HG03575 (cell line): ENCODE data around the gene CEBPG.

Experiments used
- ATAC-seq: cut with Tn5 transposase; IDR thresholded peaks from one replicate; pipeline ENCODE4 v1.9.1; 2021; ENCODE audit not compliant: unreplicated experiment, insufficient number of reproducible peaks, low FRiP score; ENCODE audit errors: extremely low read depth

Gene CEBPG

DNA sequence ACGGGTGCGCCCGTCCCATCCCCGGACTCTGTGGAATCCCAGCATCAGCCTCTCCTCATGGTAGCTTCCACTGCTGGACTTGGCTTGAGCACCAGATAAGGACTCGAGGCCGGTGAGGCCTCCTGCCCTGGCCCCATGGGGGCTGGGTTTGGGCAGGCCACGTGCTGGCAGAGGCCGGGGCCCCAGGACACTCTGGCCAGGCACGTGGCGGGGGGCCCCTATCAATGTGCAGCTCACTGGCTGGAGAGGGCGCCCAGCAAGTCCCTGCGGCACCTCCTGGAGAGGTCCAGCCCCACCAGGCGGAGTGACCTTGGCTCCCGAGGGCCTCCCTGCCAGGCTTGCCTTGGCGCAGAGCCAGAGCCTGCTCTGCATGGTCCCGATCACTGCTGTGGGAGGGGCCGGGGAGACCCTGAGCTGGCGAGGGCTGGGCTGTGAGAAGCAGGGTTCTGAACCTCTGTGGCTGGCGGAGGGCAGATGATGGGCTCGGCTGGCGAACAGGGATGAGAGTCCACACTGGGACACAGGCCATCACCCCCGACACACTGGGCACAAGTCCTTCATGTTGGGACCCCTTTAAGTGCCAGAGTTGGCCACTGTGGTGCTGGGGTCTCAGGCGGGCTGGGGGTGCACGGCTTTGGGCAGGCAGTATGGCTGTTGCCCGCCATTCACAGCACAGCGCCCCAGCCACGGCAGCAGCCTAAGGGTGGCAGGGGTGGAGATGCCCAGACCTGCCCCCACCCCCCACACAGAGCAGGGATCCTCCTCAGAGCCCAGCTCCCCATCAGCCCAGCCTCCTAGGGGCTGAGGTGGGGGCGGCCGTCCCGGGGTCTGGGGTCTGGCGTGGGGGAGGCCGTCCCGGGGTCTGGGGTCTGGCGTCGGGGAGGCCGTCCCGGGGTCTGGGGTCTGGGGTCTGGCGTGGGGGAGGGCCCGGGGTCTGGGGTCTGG, 19.1 kb downstream of the CEBPG start:
- no peak for ATAC-seq

DNA sequence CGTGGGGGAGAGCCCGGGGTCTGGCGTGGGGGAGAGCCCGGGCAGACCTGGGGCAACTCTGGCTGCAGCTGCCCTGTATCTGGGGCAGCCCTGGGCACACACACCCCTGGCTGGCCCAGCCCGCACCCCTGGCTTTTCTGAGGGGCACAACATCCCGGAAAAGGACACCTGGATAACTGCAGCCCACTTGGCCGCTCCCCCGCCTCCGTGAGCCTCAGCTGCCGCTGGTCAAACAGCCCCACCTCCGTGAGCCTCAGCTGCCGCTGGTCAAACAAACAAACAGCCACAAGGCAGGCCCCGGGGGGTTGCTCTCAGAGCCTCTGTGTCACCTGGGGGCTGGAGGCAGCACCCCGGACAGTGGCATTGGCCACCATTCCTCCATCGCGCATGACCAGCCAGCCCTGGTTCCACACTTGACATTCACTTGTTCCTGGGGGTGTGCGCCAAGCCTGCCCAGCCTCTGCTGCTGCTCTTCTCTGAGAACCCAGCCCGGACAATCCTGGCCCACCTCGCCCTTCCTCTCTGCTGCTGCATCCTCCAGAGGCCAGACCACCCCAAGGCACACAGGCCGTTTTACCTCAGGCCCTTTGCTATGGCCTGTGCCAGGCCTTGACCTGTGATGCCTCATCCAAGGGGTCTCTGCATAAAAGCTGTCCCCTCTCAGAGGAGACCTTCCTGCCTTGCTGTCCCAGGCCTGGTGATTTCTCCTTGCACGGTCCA, 19.9 kb downstream of the CEBPG start:
- ATAC-seq = no peak

DNA sequence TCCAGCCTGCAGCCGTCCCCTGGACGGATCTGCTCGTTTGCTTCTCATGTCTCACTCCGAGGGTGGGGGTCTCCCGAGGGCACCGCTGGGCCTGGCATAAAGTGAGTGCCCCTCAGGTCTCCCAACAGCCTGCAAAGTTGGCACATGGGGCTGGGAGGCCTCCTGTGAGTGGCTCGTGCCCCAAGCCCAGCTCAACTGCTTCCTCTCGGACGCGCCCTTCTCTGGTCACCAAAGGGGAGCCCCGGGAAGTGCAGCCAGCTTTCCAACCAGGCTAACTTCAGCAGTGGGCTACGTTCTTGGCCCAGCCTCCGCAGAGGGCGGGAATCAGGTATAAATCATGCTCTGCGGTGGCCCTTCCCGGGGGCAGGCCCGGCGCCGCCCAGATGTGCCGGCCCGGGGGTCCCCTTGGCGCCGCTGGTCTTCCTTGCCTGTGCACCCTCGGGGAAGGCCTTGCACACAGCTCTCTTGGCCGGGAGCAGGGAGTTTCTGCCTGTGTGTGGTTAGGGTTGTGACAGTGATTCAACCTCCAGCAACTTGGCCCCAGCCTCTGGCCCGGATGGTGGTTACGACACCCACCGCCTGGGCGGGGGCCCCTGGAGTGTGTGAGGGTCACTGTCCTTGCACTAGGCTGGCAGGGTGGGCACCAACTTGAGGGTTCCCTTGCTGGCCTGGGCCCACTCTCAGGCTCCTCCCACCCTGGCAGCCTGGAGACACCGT, 20.7 kb downstream of the CEBPG start:
- no peak for ATAC-seq

DNA sequence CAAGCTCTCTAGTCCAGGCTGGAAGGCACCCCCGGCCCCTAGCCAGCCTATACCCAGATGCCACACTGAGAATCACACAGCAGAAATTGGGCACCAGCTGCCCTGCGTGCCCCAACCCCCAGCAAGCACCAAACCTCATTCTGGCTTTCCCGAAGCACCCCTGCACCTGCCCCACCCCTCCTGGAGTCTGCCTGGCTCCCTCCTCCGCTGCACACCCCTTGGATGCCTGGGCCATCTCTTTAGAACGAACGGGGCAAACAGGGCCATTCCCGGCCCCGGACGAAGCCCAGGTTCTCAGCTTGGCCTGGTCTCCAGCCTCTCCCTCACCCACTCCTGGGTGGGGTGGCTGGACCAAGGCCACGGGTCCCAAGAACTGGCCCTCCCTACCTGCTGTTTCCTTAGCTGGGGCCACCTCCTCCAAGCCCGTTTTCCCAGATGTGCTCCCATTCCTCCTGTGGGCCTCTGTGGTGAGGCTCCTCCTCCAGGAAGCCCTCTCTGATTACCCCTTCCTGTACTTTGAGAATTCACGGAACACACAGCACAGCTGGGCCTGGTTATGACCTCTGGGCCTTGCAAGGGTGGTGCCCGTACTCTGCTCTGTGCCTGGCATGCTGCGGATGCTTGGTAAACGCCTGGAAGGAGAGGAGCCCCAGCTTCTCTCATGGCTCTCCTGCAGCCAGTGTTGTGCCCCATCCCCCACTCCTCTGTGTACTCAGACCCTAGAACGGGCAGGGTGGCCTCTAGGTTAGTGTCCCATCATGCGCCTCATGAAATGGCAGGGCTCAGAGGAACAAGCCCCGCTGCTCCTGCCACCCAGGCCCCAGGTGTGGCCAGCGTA, 21.4 kb downstream of the CEBPG start:
- ATAC-seq = no peak

DNA sequence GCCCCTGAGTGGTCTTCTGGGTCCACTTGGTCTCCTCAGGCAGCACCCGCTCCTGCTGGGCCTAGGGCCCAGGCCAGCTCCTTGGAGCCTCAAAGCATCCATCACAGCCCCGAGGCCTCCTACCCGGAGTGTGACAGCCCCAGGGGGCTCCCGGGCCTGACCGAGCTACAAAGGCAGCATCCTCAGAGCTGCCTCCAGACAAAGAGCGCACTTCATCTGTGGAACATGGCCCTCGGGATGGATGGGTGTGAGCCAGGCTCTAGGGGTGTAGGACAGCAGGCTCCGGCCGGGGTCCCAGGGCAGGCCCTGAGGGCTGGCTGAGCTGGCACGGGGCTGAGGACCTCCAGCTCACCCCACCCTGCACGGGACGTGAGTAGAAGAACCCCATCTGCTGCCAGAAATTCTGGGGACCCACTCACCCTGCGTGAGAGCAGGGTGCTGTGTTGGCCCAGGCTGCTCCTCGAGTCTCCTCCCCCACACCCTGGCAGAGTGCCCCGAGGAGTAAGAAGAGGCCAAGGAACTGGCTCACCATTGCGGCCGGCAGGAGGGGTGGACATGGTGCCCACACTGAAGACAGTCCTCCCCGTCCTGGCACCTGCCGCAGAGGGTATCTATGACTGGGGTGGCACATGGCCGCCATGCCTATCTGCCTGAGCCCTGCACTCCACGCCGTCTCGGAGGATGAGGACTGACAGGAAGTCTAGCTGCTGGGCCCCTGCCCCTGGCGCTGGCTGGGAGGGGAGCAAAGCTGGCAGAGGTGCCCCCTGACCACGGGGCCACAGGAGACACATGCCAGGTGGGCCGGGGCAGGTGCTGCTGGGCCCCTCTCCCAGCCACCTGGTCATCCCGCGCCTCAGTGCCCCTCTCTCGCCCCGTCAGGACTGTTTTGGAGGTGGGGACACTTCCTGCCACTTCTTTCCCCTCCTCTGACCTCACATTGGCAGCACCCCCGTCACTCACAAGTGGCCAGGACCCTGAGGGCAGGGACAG, 22.3 kb downstream of the CEBPG start:
- ATAC-seq = no peak

DNA sequence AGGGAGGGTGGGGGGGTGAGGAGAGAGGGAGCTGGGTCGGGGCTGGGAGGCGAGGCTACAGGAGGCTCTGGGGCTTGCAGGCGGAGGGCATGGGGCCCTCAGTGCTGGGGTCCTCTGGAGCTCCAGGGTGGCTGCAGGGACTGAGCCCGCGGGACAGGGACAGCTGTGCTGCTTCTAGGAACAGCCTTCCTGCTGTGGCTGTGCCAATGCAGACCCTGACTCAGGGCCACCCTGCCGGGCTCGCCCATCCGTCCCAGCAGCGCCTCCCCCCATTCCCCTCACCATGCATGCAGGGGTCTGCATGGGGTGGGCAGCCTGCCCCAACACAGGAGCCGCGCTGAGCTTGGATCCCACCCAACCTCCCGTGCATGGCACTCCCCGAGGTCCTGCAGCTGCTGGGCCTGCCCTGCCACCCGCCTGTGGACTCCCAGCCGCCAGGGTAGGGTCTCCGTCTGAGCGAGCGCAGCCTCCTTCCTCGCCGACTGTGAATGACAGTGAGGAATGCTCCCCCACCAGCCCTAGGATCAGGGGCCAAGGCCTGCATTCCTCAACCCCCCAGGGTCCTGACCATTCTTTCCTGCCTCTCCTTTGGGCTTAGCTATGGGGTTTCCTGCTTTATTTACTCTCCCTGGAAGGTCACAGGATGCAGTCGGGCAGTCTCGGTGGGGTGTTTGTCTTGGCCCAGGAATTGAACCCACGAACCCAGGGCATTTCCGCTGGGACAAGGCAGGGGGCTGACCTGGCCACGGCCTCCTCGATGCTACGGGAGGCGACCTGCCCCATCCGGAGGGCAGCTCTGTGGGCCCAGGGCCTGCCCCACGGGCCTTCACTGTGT, 23.4 kb downstream of the CEBPG start:
- no peak for ATAC-seq

DNA sequence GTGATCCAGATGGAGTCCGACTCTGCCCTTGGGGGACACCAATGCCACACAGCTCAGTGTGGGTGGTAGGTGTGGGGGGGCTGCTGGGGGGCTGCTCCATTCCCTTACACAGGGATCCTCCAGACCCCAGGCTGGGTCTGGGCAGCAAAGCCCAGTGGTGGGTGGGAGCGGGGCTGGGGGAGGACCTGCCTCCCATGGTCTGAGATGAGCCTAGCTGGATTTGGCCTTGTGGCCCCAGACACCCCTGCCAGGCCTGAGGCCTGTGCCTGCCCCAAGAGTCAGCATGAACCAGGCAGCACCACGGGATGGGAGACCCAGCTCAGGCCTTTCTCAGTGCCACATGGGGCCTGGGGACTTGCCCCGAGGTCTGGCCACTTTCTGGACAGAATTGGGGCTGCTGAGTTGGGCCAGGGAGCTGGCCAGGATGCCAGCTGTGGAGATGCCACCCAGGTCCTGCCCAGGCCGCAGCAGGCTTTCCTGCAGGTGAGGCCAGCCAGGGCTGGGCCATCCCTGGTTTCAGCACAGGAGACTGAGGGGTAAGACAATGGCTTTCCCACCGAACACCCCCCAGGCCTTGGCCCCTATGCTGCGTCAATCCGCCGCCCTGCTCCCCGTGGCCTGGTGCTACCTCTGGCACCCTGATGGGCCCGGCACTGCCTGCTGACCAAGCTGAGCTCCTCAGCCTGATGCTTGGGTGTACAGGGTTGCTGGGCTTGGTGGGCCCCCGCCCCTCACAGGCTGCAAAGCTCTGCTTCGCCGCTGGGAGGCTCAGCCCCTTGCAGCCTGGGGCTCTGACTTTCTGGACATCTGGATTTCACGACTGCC, 24.2 kb downstream of the CEBPG start:
- ATAC-seq = no peak

DNA sequence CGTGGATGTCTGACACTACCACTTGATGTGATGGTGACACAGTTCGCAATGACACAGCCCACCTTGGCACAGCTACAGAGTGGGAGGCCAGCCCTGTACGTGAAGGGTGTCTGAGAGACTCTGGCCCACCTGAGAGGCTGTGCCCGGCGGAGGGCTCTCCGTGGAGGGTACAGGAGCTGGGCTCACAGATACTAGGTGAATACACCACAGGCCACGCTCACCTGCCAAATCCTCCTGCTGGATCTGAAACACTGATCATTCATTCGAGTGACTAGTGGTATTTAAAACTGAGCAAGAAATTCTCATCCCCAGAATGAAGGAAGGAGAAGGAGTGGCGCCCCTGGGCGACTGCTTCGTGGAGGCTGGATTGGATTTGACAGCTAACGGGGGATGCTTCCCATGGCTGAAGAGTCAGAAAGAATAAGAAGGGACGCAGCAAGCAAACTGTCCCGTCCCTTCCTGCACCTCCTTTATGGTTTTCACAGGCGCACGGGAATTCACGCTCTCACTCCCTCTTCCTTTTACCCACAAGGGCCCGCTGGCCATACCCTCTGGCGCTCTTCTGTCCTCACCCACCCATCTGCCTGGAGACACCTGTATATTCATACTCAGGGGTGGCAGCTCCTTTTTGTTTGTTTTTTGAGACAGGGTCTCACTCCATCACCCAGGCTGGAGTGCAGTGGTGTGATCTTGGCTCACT, 25.0 kb downstream of the CEBPG start:
- no peak for ATAC-seq

DNA sequence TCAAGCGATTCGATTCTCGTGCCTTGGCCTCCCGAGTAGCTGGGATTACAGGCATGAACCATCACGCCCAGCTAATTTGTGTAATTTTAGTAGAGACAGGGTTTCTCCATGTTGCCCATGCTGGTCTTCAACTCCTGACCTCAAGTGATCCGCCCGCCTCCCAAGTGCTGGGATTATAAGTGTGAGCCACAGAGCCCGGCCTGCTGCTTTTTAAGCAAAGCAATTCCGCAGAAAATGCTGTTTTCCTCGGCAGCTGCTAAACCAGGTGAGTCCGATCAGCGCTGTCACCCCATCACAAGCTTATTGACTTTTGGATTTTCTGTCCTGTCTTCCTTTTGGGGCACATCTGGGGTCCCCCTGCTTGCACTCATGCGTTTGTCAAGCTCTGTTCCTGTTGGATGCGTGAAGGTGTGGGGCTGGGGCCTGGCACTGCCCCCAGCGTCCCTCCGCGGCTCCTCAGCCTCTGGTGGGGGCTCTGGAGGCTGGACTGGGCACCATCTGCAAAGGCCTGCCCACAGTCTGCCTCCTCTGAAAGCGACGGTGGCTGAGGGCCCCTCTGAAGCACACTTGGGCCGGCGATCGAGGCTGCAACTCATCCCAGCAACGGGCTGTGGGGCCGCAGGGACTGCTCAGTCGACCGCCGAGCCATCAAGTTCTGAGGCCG, 25.7 kb downstream of the CEBPG start:
- ATAC-seq = no peak

DNA sequence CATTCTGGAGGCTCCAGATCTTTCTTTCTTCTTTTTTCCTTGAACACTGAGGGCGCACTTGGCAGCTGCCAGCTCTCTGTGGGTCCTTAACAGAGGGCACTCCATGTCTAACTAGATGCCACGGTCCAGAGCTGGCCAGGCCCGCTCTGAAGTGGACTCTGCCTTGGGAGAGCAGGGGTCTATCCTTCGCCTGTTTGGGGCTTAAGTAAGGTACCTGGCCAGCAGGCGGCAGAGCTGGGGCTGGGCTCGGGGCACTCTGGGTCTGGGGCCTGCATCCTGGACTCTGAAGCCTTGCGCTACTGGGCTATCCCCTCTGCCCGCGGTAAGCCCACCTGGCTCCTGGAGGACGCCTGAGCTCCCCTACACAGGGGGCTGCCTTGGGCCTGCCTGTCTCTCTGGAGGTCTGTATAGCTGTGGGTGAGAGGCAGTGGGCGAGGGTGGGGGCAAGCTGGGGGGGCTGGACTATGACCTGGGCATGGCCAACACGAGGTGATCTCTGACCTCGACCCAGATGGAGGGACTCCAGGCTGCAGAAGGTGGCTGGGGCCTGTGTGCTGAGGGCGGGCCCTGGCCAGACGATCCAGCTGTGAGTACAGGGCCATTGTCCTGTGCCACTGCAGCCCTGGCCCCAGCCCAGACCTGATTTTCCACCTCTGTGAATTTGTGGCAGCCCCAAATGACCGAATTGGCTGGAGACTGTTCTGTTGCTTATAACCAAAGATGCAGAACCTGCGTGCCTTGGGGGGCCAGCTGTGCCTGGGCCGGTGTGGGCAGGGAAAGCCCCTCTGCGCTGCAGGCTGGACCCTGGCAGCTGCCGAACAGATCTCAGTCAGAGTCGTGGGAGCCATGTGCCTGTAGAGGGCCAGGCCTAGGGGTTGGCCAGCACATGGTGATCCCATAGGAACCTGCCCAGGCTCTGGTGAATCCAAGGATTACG, 26.5 kb downstream of the CEBPG start:
- no peak for ATAC-seq

DNA sequence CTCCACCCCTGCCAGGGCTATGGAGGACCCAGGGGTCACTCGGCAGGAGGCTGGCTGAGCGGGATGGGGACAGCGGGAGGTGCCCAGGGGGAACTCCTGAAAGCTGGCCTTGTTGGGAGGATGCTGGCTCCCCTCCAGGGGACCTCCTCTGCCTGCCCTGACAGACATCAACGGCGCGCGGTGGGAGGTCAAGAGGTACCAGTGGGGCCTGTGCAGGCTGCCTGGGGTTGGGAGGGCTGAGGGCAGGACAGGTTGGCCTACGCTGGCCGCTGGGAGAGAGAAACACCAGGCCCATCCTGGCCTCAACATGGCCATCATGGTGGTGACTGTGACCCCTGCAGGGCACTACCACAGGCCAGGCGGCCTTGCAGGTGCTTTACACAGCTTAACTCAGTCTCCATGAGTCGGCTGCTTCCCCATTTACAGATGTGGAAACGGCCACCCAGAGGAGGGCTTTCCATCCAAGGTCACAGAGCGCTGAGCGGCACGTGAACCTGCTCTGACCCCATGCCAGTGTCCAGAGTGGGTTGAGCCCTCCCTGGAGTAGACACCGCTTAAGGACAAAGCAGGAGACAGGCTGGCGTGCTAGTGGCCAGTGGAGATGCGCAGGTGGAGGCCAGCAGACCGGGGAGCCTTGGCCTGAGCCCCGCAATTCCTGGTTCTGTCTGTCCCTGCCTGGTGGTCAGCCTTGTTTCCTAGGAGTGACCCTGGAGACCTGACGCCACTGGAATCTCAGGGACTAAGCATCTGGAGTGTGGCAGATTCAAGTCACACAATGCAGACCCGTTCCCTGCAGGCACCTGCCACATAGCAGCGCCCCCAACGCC, 27.6 kb downstream of the CEBPG start:
- no peak for ATAC-seq

DNA sequence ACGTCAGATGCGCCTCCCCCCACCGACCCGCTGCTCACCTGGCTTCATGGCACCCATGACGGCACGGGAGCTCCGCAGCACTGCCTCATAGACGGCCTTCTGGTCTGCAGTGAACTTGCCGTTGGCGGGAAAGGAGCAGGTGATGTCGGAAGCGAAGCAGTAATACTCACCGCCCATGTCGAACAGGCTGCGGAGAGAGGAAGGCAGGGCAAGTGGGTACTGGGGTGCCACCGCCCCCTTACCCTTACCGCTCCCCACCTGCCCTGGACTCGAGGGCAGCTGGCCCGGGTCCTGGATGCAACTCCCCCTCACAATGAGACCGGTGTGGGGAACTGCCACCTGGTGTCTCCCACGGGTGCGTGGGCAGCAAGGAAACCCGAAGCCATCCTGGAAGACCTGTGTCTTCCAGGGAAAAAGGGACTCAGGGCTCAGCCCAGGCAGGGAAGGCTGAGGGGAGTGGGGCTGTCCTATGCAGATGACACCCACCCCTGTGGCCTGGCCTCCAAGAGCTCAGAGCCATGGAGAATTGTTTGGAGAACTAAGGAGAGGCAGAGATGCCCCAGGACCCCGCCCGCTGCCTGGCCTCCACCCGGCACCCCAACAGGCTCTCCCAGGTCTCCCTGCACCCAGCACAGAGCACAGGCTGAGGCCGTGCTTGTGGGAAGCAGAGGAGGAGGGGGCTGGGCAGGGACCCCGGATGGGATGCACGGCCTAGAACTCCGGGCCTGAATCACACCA, 28.3 kb downstream of the CEBPG start:
- ATAC-seq = no peak
